Renal cortical epithelial cell (primary cell): ENCODE results near the gene CENPX. TPM values are rescaled to one million over a fixed set of nuclear protein-coding genes. Genes with fewer than 3 reads are reported as not detected.

Experiments
- DNase-seq: peaks from one replicate; pipeline ENCODE4 v3.0.0-alpha.2; 2011; ENCODE audit warnings: low read depth
- total RNA-seq: library from RNA; depleted of rRNA; stranded (reverse); fragments of >200 nt; gene quantifications from 2 replicates; pipeline ENCODE4 v1.2.3, GENCODE V29; 2014

Gene CENPX
- total RNA-seq, 1 donor from 2014 or later, result 13.6 TPM

DNA sequence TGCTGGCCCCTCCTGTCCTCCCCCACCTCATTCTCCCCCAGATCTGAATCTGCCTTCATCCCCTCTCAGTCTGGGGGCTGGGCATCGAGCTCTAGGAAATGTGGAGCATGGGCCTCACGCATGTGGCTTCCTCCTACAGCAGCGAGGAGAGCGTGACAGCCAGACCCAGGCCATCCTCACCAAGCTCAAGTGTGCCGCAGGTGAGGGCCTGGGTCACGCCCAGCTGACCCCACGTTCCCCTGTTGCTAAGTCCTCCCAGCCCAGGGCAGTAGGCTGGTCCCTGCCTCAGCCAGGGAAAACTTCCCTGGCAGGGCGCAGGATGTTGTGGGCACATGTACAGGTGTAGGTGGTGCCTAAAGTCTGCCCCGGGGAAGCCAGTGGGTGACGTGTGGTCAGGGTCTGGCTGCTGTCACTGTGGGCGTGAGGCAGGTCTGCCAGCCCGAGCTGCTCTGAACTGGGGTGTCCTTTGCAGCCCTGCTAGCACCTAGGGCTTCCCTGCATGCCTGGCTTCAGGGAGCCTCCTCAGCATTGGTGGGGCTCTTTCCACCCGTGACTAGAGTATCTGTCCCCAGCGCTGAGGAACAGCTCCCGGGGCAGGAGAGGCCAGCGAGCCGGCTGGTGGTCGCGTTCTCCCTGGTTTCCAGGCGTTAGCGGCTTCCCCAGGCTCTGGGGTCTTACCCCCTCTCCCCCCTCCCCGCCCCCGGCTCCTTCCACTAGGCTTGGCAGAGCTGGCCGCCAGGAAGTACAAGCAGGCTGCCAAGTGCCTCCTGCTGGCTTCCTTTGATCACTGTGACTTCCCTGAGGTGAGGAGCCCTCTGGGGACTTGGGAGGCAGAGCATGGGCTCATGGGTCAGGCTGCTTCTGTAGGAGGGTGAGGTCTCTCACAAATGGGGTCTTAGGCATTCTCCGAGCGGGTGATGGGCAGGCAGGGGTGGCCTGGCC, 32.6 kb upstream of the CENPX start:
- DNase-seq, result no peak

DNA sequence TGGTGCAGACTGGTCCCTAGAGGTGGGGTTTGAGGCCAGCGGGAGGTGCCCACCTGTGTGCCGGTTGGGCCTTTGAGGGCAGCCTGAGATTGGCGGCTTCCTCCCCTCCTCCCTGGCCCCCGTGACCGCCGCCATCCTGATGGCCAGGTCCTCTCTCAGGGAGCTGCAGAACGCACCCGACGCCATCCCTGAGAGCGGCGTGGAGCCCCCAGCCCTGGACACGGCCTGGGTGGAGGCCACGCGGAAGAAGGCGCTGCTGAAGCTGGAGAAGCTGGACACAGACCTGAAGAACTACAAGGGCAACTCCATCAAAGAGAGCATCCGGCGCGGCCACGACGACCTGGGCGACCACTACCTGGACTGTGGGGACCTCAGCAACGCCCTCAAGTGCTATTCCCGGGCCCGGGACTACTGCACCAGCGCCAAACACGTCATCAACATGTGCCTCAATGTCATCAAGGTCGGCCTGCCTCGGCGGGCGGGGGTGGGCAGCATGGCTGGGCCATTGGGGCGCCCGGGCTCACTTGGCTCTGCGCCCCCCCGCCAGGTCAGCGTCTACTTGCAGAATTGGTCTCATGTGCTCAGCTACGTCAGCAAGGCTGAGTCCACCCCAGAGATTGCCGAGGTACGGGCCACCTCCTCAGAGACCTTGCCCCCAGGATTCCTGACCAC, 31.8 kb upstream of the CENPX start:
- DNase-seq, result no peak

DNA sequence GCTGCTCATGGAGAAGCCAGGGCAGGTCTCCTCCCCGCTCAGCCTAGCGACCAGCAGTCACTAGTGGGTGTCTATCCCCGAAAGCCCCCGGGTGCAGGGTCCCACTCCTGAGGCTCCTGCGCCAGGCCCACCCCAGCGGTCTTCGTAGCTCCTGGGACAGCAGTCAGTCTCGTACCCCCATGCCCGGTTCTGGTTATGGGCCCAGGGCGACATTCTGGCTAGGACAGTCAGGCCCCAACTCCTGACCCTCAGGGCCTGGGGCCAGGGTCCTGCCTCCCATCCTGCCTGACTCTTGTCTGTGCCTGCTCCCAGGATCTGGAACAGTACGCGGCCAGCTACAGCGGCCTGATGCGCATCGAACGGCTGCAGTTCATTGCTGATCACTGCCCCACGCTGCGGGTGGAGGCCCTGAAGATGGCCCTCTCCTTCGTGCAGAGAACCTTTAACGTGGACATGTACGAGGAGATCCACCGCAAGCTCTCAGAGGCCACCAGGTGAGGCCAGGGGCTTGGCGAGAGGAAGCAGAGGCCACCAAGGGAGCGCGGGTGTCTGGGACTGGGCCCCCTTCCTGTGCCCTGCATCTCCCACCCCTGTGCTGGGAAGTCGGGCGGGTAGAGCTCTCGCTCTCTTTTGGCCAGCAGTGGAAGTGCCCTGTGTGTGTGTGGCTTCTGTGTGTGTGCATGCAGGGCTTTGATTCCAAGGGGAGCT, 31.0 kb upstream of the CENPX start:
- DNase-seq, result no peak

DNA sequence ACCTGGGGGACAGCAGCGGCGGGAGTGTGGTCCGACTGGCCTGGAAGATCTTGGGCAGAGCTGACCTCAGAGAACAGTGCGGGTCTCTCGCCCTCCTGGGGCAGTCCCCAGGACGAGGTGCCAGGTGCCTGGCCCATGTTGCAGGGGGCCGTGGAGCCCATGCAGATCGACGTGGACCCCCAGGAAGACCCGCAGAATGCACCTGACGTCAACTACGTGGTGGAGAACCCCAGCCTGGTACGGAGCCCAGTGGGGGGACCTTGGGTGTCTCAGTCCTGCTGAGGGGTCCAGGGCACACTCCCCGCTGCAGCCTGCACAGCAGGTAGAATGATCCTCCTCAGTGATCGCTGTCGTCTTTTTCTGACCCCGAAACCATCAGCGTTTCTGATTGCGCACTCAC, 30.5 kb upstream of the CENPX start:
- no peak for DNase-seq

GRCh38 chr17:82052638-82053059, 30.0 kb upstream of the CENPX start:
- DNase-seq, result no peak

- peak; percentile 13 for DNase-seq
These were observed 29.3 kb upstream of the CENPX start, which contains the start of the genes GPS1 and RFNG for GRCh38 chr17:82051776-82052637. Gene GPS1, plus strand, starts transcription at chr17:82051898. Its CDS starts 34 bp downstream, at chr17:82051932. Gene RFNG, minus strand, starts transcription at chr17:82051811. Its CDS starts 45 bp downstream, at chr17:82051766.

- DNase-seq, result no peak
These were observed 28.3 kb upstream of the CENPX start for GRCh38 chr17:82050761-82051641.

- no peak for DNase-seq
These were observed 27.6 kb upstream of the CENPX start for GRCh38 chr17:82050152-82050760.

- no peak for DNase-seq
These were observed 26.9 kb upstream of the CENPX start for GRCh38 chr17:82049521-82049971.

DNA sequence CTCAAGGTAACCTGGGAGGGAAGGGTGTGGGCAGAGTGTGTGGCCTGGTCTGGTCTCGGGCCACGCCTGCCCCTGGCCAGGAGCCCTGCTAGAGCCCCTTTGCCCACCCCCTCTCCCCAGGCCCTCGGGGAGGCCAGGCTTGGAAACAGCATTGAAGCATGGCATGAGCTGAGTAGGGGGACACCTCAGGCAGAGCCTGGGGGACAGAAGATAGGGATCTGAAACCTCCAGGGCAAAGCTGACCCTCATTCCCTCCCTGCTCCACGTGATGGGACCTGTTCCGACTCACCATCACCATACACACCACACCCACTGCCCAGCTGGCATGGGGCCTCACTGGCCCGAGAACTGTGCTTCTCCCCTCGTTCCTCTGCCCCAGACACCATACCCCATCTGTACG, 26.4 kb upstream of the CENPX start:
- no peak for DNase-seq

DNA sequence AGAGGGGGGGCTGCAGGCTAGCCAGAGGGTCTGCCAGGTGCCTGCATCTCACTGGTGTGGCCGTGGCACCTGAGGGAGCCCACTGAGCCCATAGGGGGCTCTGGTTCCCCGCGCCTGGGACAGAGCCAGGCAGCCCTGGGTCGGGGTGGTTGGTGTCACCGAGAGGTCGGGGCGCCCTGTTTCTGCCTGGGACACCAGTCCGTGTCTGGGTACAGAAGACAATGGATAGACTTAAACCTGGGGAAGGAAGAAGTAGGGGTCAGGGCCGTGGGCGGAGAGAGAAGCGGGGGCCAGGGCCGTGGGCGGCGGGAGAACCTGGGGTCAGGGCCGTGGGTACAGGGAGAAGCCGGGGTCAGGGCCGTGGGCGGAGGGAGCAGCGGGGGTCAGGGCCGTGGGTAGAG, 25.9 kb upstream of the CENPX start:
- DNase-seq, result no peak

- DNase-seq, result no peak
These were observed 25.4 kb upstream of the CENPX start for GRCh38 chr17:82047914-82048570.

DNA sequence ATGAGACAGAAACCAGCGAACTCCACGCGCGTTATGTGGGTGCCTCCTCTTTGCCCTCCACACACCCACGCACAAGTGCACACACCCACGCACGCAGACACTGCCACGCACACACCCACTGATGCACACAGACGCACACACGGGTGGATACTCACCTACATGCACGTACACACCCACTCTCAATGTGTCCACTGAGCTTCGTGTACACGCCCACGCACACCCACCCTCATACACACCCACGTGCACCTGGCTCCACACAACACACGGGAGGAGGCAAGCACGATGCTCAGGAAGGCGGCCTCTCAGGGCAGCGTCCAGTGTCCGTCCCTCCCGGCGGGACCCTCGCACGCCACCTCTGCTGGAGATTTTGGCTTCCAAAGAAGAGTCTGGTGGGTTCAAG, 24.7 kb upstream of the CENPX start:
- no peak for DNase-seq

- no peak for DNase-seq
These were observed 24.2 kb upstream of the CENPX start for GRCh38 chr17:82046903-82047302.

DNA sequence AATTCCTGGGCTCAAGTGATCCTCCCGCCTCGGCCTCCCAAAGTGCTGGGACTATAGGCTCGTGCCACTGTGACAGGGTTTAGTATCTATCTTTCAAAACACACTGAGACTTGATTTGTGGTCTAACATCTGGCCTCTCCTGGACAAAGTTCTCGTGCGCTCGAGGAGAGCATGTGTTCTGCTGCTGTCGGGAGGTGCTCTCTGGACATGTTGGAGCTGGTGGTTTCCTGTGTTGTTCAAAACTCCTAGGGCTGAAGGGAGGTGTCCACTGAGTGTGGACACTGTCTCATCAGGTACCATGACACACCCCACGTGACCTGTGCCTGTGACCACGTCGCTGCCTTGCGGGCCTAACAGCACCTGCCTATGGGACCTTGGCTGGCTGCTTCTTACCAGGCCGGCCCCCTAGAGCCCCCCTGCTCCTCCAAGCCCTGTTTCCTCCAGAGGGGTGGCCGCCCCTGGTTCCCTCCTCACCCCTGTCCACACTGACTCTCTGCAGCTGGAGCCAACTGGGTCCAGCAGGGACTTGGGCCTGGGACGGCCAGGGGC, 23.3 kb upstream of the CENPX start:
- DNase-seq, result no peak

- DNase-seq, result no peak
These were observed 20.8 kb upstream of the CENPX start for GRCh38 chr17:82043507-82043906.

GRCh38 chr17:82042649-82043048, 20.0 kb upstream of the CENPX start:
- DNase-seq, result no peak

- peak; percentile 37 for DNase-seq
These were observed 18.6 kb upstream of the CENPX start for GRCh38 chr17:82041144-82041814.
